Endodermal cell (in vitro differentiated cells): ENCODE results near the gene TARBP1. TPM values are rescaled to one million over a fixed set of nuclear protein-coding genes. Genes with fewer than 3 reads are reported as not detected.

Source experiments
- DNase-seq: peaks from one replicate; pipeline ENCODE4 v3.0.0-alpha.2; 2017
- H3K27ac ChIP-seq: 2 replicates; pipeline ENCODE4 v1.5.1; 2013; ENCODE audit warnings: mild to moderate bottlenecking, low read depth, low read length, moderate library complexity
- H3K27me3 ChIP-seq: 2 replicates; pipeline ENCODE4 v1.6.1; 2013; ENCODE audit warnings: mild to moderate bottlenecking, low read length, moderate library complexity; ENCODE audit not compliant: insufficient read depth, control insufficient read depth, poor library complexity, severe bottlenecking
- H3K36me3 ChIP-seq: 2 replicates; pipeline ENCODE4 v1.7.0; 2013; ENCODE audit warnings: mild to moderate bottlenecking, low read length, moderate library complexity; ENCODE audit not compliant: control insufficient read depth, insufficient read depth
- H3K4me1 ChIP-seq: one replicate; pipeline ENCODE4 v1.7.0; 2013; ENCODE audit warnings: low read length; ENCODE audit not compliant: control insufficient read depth, insufficient read depth
- H3K4me3 ChIP-seq: 2 replicates; pipeline ENCODE4 v1.5.1; 2013; ENCODE audit warnings: mild to moderate bottlenecking, low read length, moderate library complexity
- H3K9ac ChIP-seq: 2 replicates; pipeline ENCODE4 v1.6.1; 2013; ENCODE audit warnings: mild to moderate bottlenecking, low read length, moderate library complexity; ENCODE audit not compliant: poor library complexity, severe bottlenecking; ENCODE audit errors: extremely low read depth
- H3K9me3 ChIP-seq: 2 replicates; pipeline ENCODE4 v1.6.1; 2013; ENCODE audit warnings: mild to moderate bottlenecking, low read length, moderate library complexity; ENCODE audit not compliant: control insufficient read depth
- H3K27ac Mint-ChIP-seq: 2 replicates; pipeline ENCODE4 v1.8.0; 2020; ENCODE audit warnings: mixed read lengths
- H3K27me3 Mint-ChIP-seq: 2 replicates; pipeline ENCODE4 v1.8.0; 2021; ENCODE audit warnings: mild to moderate bottlenecking, mixed read lengths; ENCODE audit not compliant: insufficient read depth
- H3K36me3 Mint-ChIP-seq: 2 replicates; pipeline ENCODE4 v1.8.0; 2020; ENCODE audit warnings: low read depth, mixed read lengths
- H3K4me1 Mint-ChIP-seq: 2 replicates; pipeline ENCODE4 v1.8.0; 2020; ENCODE audit warnings: mixed read lengths
- H3K4me3 Mint-ChIP-seq: 2 replicates; pipeline ENCODE4 v1.8.0; 2020; ENCODE audit warnings: mild to moderate bottlenecking, moderate library complexity, mixed read lengths
- H3K9me3 Mint-ChIP-seq: 2 replicates; pipeline ENCODE4 v1.8.0; 2020; ENCODE audit warnings: mild to moderate bottlenecking, mixed read lengths
- CTCF ChIP-seq: fragments of 200-600 bp; sonication (generic); conservative IDR thresholded peaks from 2 replicates; pipeline ENCODE4 v1.5.0; 2021; ENCODE audit warnings: antibody characterized with exemption, mild to moderate bottlenecking
- WGBS, 2 experiments: methylation state at CpG; one replicate each; pipeline versions ENCODE4 v1.1.5 to v1.1.7; 2013; ENCODE audit warnings: missing lambda C conversion rate in 2 of 2, mixed read lengths in 1 of 2; ENCODE audit not compliant: insufficient coverage in 1 of 2, insufficient read length in 1 of 2; 5-methylcytosine and 5-hydroxymethylcytosine counted together
- total RNA-seq, 2 donors: library from RNA; stranded (reverse); fragmentation: NEBNext Ultra II Directional in 1 of 2; extraction: Animal tissue kit (Norgen Biotek cat#: 25700) in 1 of 2; gene quantifications; 2 replicates in 1 of 2; 3 replicates in 1 of 2; pipeline ENCODE4 v1.2.1, GENCODE V29; 2021

TARBP1 gene
- total RNA-seq, 2 donors from 2014 or later: 45.3 to 62.4 TPM

- no peaks in the 10 kb centered on the region for H3K9me3 Mint-ChIP-seq
- peaks cover 14% of the 10 kb centered on the region for H3K27me3 Mint-ChIP-seq
- peaks cover 12% of the 10 kb centered on the region for H3K27me3 ChIP-seq
- no peak overlapping the region for H3K9ac ChIP-seq
- no peaks in the 10 kb centered on the region for H3K9me3 ChIP-seq
- no peaks in the 10 kb centered on the region for H3K4me1 ChIP-seq
- TF ChIP-seq CTCF: no peak
- H3K4me1 Mint-ChIP-seq: peaks cover 14% of the 10 kb centered on the region
- DNase-seq: no peak
- no peak overlapping the region for H3K4me3 Mint-ChIP-seq
- no peaks in the 10 kb centered on the region for H3K36me3 ChIP-seq
- H3K4me3 ChIP-seq: no peak overlapping the region
- H3K27ac ChIP-seq: no peak overlapping the region
- no peak overlapping the region for H3K27ac Mint-ChIP-seq
- no peaks in the 10 kb centered on the region for H3K36me3 Mint-ChIP-seq
Observed at GRCh38 chr1:234502785-234503184, 23.8 kb upstream of the TARBP1 start.

- Histone ChIP-seq H3K4me3 (no peak overlapping the region), H3K9me3 (no peaks in the 10 kb centered on the region), H3K27me3 (peaks cover 12% of the 10 kb centered on the region), H3K4me1 (peaks cover 1% of the 10 kb centered on the region), H3K9ac (no peak overlapping the region), H3K27ac (no peak overlapping the region), H3K36me3 (no peaks in the 10 kb centered on the region)
- TF ChIP-seq CTCF: no peak
- H3K27me3 Mint-ChIP-seq: peaks cover 14% of the 10 kb centered on the region
- no peaks in the 10 kb centered on the region for H3K9me3 Mint-ChIP-seq
- DNase-seq: no peak
- WGBS, 2 experiments: 80% methylated on average over 2 of the region's 2 CpGs
- H3K36me3 Mint-ChIP-seq: no peaks in the 10 kb centered on the region
- H3K4me1 Mint-ChIP-seq: peaks cover 14% of the 10 kb centered on the region
- no peak overlapping the region for H3K4me3 Mint-ChIP-seq
- no peak overlapping the region for H3K27ac Mint-ChIP-seq
Observed at GRCh38 chr1:234500269-234500668, 21.3 kb upstream of the TARBP1 start.

GRCh38 chr1:234499943-234500245 lies 20.9 kb upstream of the TARBP1 start:
- peaks cover 12% of the 10 kb centered on the region for H3K27me3 ChIP-seq
- Mint-ChIP-seq H3K4me1 (peaks cover 14% of the 10 kb centered on the region), H3K36me3 (no peaks in the 10 kb centered on the region), H3K27me3 (peaks cover 16% of the 10 kb centered on the region), H3K27ac (no peak overlapping the region), H3K4me3 (no peak overlapping the region), H3K9me3 (no peaks in the 10 kb centered on the region)
- no peaks in the 10 kb centered on the region for H3K9me3 ChIP-seq
- no peak overlapping the region for H3K4me3 ChIP-seq
- H3K36me3 ChIP-seq: no peaks in the 10 kb centered on the region
- H3K9ac ChIP-seq: no peak overlapping the region
- no peak for DNase-seq
- WGBS, 2 experiments: 87 to 96% methylated on average over 3 to 4 of the region's 4 CpGs
- no peak overlapping the region for H3K27ac ChIP-seq
- TF ChIP-seq CTCF: no peak
- H3K4me1 ChIP-seq: peaks cover 5% of the 10 kb centered on the region
